GM21381 (cell line): ENCODE measurements around the gene DENND2D.

Experiments
- ATAC-seq: cut with Tn5 transposase; IDR thresholded peaks from one replicate; pipeline ENCODE4 v1.9.1; 2021; ENCODE audit warnings: mild to moderate bottlenecking, moderate library complexity; ENCODE audit not compliant: unreplicated experiment

DENND2D gene, protein sequence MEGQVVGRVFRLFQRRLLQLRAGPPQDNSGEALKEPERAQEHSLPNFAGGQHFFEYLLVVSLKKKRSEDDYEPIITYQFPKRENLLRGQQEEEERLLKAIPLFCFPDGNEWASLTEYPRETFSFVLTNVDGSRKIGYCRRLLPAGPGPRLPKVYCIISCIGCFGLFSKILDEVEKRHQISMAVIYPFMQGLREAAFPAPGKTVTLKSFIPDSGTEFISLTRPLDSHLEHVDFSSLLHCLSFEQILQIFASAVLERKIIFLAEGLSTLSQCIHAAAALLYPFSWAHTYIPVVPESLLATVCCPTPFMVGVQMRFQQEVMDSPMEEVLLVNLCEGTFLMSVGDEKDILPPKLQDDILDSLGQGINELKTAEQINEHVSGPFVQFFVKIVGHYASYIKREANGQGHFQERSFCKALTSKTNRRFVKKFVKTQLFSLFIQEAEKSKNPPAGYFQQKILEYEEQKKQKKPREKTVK

DNA sequence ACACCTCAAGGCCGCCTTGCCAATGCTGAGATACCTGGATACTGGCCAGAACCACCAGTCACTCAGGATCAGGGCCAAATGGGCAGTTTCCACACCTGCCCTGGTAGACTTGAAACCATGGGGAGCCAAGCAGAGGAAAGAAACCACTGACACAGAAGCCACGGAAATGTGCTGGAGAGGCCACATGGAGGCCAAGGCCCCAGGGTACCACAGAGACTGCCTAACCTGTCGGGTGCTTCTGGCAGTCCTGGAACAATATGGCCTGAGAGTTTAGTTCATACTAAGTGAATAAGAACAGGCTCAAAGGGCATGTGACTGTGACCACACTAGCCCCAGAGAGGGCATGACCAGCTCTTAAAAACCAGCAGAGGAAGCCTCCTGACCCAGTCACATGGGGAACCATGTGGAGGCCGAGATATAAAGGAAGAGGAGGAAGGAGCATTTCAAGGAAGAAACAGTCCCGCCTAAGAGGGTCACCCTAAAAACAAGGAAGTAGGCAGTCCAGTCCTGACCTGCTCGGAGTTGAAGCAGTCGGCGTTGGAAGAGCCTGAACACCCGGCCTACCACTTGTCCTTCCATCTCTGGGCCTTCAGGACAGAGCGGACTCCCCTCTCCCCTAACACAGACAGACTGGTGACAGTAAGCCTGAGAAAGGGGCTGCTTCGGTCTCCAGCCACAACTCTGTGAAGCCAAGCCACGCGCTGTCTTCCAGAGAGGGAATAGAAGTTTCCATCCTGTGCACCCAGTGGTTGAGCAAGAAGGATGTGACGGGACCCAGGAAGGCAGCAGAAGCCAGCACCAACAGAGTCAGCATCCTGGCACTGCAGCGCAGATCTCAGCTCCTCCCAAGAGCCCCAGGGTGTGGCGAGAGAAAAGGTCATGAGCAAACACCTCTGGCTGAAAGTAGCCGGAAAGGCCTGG, at the start of gene DENND2D:
TSS of gene DENND2D (minus strand) at position 766 of the 921 bp plus-strand sequence. CDS start at position 579, 187 bp downstream.
- ATAC-seq, result no peak

DNA sequence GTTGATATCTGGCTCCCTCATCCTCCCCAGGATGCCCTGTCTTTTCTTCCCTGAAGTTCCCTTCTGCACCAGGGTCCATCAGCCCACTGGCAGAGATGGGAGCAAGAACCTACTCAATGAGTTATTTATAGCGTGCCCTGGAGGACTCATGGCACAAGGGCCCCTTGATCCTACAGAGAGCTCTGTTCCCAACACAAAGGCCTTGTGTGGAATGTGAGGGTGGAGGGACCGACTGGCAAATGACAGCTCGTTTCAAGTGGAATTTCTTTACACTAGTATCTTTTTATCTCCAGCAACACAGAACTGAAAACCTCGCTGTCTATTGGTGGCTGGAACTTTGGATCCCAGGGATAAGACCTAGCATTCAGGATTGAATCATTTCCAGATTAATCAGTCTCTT, 49.5 kb upstream of the DENND2D start:
- no peak for ATAC-seq

DNA sequence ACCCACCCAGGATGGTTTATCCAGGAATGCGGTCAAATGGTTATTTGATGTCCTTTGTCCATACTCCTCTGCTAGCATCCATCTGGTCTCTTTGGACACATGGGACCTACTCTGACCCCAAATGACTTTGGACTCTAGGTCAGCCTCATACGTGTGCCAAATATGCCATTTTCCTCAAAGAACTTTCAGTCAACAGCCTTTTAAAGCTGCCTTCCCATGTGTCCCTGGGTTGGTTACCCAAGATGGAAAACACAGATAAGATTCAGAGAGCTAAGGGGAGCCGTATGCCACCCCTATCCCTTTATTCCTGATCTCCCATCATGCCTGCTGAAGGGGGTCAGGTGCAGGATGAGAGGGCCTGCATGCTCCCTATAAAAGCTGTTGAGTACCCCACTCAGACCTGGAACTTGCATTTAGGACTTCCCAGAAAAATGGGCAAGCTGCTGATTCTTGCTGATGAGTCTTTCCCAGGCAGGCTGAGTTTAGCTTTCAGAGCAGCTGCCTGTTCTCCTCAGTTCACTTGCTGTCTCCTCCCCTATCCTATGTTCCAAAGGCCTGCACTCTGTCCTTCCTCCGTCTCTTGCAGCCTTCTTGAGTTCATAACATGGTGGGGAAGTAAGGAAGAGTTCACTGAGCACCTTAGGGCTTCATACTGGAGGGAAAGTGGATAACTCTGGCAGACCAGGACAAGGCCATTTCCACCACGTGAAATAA, 46.8 kb upstream of the DENND2D start:
- ATAC-seq, result no peak

- no peak for ATAC-seq
Observed at GRCh38 chr1:111242805-111243523, 42.5 kb upstream of the DENND2D start.

- ATAC-seq, result no peak
Observed at GRCh38 chr1:111241797-111242196, 41.4 kb upstream of the DENND2D start.

DNA sequence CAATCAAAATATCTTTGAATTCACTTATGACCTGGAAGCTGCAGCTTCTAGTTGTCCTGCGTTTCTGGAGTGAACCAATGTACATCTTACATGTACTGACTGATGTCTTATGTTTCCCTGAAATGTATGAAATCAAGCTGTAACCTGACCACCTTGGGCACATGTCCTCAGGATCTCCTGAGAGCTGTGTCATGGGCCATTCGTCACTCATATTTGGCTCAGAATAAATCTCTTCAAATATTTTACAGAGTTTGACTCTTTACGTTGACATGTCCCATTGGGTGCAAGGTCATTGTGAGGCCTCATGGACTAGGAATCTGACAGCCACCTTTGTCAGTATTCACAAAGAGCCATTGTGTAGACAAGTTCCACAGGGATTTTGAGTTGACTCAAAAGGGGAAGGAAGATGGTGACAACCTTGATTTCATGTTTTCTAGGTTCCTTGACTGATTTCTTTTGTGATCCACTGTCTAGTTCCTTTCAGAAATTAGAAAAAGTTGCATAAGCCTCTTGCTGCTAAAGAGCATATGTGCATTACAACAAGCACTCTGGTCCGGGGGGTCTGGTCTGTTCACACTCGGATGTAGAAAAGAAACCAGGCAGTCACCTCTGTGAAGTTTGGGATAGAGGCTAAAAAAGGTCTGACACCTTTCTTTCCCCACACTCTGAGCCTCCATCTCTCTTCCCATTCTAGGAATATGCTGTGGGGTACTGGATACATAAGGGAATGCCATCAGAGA, 37.8 kb upstream of the DENND2D start:
- no peak for ATAC-seq

DNA sequence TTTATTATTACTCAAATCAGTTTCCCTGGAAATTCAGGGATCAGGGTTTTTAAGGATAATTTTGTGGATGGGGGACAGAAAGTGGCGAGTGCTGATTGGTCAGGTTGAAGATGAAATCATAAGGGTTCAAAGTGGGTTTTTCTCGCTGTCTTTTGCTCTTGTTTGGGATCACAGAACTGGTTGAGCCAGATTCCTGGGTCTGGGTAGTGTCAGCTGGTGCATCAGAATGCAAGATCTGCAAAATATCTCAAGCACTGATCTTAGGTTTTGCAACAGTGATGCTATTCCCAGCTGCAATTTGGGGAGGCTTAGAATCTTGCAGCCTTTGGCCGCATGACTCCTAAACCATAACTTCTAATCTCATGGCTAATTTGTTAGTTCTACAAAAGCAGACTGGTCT, 36.4 kb upstream of the DENND2D start:
- ATAC-seq, result no peak

GRCh38 chr1:111236379-111236778, 35.9 kb upstream of the DENND2D start:
- no peak for ATAC-seq

DNA sequence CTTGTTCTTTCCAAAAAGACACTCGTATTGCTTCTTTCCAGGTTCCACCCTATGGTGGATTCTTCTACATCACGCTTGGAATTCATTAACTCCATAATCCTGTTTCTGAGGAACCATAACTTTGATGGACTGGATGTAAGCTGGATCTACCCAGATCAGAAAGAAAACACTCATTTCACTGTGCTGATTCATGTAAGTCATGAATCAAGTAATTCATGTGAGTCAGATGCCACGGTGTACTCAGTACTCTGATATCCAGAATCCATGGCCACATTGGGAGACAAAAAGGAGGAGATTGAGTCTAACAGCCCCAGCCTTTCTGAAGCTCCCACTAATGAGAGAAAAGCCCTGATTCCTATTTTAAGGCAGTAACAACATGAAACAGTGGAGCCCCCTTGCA, 34.4 kb upstream of the DENND2D start:
- no peak for ATAC-seq

GRCh38 chr1:111234258-111234657, 33.8 kb upstream of the DENND2D start:
- no peak for ATAC-seq

DNA sequence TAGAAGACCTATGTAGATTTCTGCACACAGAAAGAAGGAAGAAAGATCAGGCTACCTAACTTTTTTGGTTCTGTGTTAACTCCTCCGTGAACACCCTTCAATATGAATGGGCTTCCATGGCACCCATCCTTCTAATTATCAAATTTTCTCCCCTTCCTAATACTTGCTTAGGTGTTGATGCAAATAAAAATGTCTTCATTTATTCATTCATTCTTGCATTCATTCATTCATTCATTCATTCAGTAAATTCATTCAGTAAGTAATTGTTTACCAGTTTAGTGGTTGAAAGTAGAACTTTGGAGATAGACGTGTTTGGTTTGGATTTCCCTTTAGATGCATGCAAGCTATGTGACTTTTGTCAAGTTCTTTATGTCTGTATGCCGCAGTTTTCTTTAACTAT, 31.7 kb upstream of the DENND2D start:
- ATAC-seq, result no peak

GRCh38 chr1:111228748-111229126, 28.3 kb upstream of the DENND2D start:
- ATAC-seq, result no peak

DNA sequence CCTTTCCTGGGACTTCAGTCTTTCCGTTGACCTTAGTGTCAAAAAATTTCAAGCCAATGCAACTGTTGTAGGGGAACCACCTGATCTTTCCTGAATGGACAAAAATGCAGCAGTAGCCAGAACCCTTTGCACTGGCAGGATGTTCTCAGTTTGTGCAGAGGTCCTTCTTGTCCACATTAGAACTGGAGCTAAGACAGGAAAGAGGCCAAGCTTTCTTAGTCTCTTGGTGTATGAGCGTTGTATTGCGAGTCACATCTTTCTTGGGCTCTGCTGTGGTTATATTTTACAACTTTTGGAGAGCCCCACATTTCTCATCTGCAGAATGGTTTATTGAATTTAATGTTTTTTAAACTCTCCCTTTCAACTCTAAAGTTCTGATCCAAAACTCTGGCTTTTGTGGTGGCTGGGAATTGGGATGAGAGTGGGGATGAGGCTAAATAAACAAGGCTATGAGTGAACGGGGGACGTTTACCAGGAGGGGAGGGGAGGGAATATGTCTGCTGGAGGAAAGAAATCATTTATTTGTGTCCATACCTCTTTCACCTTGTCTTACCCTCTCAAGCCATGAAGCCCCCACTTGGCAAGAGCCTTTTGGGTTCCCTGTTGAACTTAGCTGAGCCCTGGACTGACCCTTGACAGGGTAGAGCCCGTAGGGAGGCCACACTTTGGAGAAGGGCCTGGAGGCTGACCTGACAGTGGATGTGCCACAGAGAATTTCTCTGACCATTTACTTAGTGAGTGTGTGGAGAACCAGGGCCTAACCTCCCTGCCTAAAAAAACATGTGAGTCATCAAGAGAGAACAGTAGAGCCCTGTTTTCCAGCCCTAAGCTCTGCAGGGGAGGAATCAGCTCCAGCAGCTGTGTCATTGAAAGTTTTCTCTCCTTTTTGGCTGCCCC, 27.7 kb upstream of the DENND2D start:
- ATAC-seq, result no peak

- ATAC-seq, result no peak
Observed at GRCh38 chr1:111227434-111227833, 27.0 kb upstream of the DENND2D start, which contains the start of gene CHI3L2. Gene CHI3L2, plus strand, starts transcription at chr1:111227713. Its CDS starts 17 bp downstream, at chr1:111227730.

DNA sequence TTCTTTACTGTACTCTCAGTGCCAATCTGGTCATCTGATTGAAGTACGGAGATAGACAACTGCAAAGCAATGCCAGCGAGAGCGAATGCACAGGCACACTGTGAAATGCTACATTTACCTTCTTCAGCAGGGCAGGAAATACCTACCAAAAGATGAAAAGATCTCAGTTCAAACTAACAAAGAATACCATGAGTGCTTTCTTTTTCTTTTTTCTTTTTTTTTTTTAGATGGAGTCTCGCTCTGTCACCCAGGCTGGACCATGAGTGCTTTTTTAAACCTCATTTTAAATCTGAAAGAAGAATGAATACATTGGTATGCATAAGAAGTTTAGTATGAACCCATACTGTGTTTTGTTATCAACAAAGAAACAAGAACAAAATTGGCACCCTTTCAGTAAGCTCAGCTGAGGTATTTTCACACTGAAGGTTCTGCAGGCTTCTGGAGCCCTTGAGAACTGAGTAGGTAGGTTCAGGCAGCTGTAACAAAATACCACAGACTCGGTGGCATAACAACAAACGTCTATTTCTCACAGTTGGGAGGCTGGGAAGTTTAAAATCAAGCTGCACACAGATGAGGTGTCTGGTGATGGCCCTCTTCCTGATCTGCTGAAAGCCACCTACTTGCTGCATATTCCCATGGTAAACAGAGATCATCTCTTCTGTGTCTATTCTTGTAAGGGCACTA, 25.4 kb upstream of the DENND2D start:
- ATAC-seq, result no peak

DNA sequence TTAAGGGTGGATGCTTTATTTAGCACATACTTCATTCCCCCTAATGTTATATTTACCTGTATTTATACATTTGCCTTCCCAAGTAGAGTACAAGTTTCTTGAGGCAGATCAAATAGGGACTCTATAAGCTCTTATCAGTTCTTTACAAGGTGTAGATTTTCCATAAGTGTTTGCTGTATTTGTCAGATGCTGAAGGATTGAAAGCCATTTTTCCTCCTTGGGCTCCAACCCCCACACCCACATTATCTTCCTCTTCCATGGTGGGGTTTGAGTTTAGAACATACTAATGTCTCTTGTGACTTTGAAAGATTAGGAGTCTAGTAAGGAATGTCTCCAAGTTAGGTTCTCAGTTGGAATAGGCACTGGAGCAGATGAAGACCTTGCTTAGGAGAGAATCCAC, 24.6 kb upstream of the DENND2D start:
- no peak for ATAC-seq

GRCh38 chr1:111223126-111223685, 22.8 kb upstream of the DENND2D start:
- ATAC-seq, result no peak
